ENCODE results near the gene TXK.

The TXK gene

DNA sequence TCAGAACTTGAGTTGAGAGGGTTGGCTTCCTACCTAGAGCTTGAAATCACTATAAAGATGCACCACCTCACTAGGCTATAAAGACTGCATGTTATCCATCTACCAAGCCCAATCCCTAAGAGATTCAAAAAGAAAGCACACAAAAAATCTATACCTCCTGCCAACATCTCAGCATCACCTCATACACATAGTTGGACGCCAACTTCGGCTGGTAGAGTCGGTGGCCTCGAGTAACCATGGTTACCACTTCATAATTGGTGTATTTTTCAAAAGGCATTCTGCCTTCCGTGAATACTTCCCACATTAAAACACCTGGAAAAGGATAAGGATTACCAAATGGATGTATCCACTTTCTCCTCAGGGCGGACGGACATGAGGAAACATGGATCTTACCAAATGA is 4.5 kb upstream of the TXK start:
- in situ Hi-C loops (cut with HindIII; ENCODE audit: low sequenced_read_pairs): no loop called here

GRCh38 chr4:48137846-48138245 is 3.8 kb upstream of the TXK start:
- in situ Hi-C loops (cut with HindIII; ENCODE audit: low sequenced_read_pairs): no loop called here

GRCh38 chr4:48133669-48134068 is 381 bp downstream of the TXK start:
- in situ Hi-C loops (cut with HindIII; ENCODE audit: low sequenced_read_pairs): no loop called here

- in situ Hi-C loops (cut with HindIII; ENCODE audit: low sequenced_read_pairs): no loop called here
Measured at GRCh38 chr4:48131736-48132135, 2.3 kb downstream of the TXK start.

DNA sequence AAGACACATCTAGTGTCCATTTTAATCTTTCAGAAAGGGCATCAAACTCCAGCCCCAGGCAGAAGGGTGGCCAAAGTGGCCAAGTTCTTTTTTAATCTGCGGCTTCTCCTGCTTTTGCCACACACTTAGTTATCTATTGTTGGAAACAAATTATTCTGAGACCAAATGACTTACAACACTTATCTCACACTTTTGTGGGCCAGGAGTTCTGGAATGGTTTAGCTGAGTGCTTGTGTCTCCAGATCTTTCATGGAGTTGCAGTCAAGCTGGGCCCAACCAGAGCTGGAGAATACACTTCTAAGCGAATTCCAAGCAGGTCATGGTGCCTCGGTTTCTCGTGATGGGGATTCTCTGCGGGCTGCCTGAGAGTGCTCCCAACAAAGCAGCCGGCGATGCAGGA is 4.0 kb downstream of the TXK start:
- in situ Hi-C loops (cut with HindIII; ENCODE audit: low sequenced_read_pairs): no loop called here

DNA sequence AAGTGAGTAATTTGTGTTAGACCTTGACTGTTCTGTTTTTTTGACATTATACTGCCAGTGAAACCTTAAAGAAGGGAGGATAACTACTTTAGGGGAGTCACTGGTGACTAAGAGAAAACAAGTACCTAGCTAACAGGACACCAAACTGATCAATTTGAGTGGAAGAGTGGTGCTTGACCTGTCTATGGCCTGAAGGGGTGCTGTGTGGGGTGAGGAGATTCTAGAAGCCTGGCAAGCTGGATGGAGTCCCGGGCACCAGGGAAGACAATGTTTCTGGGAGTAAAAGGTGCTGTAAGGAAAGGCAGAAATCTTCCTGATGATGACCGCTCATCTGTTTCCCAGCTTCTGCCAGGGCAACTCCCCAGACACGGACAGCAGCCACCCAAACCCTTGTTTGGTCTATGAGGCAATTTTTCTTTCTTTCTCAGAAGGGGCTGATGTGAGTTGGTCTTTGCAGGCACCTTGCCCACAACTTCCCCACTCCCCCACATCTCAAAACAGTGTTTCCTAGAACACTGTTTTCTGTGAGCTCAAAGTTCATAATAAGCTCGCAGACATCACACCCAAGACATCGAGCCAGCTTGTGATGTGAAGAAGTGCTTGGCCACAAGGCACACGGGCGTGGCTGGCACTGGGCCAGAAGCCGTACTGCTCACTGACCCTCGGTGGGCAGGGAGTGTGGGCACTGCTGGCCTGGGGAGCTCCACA is 4.6 kb downstream of the TXK start:
- in situ Hi-C loops (cut with HindIII; ENCODE audit: low sequenced_read_pairs): no loop called here

DNA sequence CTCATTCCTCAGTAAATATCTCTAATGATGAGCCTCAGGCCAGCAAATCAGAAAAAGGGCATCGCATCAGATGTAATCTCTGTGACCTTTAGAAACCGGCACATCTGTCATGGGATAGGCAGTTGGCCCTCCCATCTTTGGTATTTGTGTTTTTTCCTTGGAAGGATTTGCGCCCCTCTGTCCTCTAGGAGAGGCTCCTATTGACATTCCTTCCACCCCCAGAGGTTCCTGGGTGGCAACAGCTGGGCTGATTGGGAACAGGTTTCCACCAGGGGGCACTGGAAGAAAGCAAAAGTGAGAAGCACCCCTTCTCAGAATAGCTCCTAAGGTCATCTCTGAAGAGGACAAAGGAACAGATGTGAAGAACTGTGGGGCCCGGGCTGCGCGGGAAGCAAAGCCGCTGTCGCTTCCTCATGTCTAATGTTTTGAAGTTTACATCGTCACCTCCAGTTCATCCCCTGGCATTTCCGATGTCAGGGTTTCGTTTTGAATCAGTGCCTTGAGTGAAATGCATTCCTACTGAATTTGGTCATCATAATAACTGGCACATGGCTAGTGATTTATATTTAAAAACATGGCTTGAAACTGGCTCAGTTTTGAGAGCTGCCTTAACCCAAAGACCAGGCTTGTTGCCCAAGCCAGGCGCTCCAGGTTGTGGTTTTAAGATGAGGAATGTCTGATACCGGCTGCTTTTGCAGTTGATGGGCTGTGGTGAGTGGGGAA is 6.2 kb downstream of the TXK start:
- in situ Hi-C loops (cut with HindIII; ENCODE audit: low sequenced_read_pairs): no loop called here

DNA sequence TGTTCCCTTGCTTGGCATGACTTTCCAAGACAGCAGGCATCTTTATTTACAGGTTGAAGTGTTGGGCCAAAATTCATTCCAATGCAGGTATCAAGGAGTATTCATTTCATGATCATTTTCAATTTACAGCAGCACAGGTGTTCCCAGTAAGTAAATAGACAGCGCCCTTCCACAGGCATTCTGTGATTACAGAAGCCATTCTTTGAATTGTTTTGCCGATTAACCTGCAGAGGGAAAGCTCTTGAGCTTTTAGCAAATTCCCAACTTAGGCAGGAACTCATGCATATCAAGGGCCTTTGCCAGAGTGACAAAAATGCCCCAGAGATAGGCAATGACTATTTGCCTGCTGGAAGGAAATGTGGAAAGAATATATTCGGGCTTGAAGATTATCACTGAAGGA is 6.8 kb downstream of the TXK start:
- in situ Hi-C loops (cut with HindIII; ENCODE audit: low sequenced_read_pairs): no loop called here

DNA sequence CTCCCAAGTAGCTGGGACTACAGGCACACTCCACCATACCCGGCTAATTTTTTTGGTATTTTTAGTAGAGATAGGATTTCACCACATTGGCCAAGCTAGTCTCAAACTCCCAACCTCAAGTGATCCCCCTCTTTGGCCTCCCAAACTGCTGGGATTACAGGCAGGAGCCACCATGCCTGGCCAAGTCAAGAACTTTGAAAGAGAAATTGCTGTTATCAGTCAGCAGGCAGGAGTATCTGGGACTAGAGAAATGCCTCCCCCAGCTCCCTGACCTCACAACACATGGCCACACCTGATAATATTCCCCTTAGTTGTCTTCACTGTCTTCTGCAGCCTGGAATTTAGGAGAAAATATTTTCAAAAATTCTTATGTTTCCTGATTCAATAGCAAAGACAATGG is 7.4 kb downstream of the TXK start:
- in situ Hi-C loops (cut with HindIII; ENCODE audit: low sequenced_read_pairs): no loop called here

DNA sequence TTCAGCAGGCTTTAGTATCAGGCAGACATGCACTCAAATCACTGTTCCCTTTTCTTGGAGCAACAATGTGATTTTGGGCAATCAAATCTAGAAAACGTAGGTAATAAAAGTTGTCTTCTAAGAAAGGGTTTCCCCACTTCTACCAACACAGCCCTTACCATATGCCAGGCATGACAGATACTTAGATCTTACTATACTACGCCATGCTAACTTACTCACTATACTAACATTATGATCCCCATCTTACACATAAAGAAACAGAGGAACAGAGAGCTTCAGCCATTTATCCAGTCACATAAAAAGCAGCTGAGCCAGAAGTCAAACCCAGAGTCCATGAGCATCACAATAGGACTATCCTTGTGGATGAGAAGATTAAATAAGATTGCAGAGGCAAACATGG is 9.2 kb downstream of the TXK start:
- in situ Hi-C loops (cut with HindIII; ENCODE audit: low sequenced_read_pairs): no loop called here

DNA sequence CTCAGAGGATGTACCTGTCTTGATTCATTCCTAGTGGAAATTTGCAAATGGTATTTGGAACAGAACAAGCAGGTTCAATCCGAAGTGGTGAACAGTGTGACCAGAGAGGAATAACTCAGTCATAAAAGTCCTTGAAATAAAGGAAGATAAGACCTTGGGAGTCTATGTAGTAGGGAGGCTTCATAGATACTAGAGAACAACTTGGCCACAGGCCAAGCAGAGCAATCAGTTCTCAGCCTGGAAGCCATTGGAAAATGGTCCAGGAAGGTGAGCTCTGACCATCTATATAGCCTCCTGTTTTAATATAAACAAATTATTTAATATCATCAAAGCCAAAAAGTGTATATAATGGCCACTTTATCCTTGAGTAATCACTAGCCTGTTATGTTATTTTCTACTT is 11.3 kb downstream of the TXK start:
- in situ Hi-C loops (cut with HindIII; ENCODE audit: low sequenced_read_pairs): no loop called here

- in situ Hi-C loops (cut with HindIII; ENCODE audit: low sequenced_read_pairs): no loop called here
Measured at GRCh38 chr4:48121180-48121579, 12.9 kb downstream of the TXK start.

GRCh38 chr4:48120132-48120531 is 13.9 kb downstream of the TXK start:
- in situ Hi-C loops (cut with HindIII; ENCODE audit: low sequenced_read_pairs): no loop called here

DNA sequence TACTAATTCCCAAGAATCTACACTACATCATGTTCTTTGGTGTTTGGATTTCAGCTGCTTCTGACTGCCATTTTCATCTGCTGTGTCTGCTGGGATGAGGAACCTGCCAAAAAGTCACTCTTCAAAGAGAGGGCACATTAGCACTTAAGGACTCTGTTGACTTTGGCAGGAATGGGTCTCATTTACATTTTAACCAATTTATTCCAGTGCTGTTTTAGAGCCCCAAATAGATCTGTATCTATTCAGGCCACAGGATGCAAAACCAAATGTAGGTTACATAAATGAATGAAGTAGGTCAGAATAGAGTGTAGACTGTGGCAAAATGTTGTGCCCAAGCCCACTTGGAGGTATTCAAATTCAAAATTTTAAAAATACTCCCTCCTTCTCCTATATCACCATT is 14.4 kb downstream of the TXK start:
- in situ Hi-C loops (cut with HindIII; ENCODE audit: low sequenced_read_pairs): no loop called here

GRCh38 chr4:48118081-48118480 is 16.0 kb downstream of the TXK start:
- in situ Hi-C loops (cut with HindIII; ENCODE audit: low sequenced_read_pairs): no loop called here

DNA sequence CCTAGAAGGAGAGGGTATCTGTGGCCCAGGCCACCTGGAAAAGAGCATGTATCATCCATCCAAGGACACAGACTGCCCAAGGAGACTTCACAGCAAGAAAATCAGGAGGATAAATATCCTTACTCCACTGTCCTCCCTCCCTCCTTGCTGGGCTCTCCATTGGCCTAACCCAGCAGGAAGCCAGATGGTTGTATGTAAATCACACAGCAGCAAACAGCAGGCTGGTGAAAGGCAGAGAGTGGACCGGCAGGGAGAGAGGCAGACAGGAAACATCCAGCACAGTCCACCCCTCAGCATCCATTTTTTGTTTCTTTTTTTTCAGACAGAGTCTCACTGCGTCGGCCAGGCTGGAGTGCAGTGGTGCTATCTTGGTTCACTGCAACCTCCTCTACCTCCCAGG is 17.5 kb downstream of the TXK start:
- in situ Hi-C loops (cut with HindIII; ENCODE audit: low sequenced_read_pairs): no loop called here

DNA sequence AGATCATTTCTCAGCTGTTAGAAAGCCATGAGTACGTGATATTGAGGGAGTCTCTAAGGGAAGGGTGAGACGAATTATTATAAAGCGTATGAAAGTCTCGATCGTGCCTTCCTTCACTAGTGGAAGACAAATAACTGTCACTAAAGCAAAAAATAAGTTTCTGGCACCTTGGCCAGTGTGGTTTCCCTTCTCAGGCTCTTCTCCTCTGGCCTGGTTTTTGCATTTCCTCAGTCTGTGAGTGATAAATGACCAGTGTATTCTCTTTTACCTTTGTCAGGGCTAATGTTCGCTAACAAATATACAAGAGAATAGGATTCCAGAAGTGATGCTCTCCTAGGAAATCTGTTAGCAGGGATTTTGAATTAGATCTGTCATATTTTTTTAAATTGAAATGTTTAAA is 19.6 kb downstream of the TXK start:
- in situ Hi-C loops (cut with HindIII; ENCODE audit: low sequenced_read_pairs): no loop called here

DNA sequence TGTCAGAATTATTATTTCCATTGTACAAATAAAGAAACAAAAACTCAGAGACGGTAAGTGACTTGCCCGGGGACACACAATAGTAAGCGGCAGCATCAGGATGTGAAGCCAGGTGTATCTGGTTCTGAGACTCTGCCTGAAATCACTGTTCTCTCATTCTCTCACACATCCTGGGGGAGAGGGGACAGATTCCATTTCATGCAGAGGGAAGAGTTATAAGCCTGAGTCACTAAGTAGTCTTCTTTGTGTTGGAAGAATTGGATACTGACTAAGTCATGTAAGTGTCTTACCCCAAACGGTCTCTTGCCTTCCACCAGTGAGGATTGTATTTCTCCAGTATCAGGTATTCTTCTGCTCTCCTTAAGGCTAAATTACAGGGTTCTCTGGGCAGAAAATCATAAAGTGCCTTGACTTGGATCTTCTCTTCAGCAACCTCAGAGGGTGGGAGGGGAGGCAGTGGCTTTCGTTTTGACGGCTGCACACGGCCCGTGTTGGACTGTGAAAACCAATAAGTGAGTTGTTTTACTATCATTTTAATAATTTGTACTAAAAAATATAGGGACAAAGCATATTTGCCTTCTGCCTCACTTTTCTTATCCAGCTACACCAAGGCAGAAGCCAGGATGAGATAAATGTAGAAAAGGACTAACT is 21.9 kb downstream of the TXK start:
- in situ Hi-C loops (cut with HindIII; ENCODE audit: low sequenced_read_pairs): no loop called here

DNA sequence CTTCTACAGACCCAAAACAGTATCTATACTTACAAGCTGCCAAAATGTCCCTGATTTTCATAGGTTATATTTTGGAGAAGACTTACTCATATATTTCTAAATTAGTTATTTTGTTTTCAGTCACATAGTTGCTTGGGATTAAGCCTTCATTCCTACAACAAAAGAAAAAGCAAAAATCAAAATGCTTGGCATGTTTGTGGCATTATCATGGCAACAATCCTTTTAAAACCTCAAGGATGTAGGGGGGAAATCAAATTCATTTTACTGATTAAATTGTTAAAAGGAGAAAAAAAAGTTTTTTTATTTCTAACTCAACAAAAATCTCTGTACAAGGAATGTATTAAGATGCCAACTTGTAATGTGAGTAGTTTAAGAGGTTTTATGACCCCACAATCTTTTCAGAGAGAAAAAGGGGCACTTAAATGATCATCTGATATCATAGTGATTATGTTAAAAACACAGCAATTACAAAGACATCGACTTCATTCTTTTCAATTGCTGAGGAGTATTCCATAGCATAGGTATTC is 23.5 kb downstream of the TXK start:
- in situ Hi-C loops (cut with HindIII; ENCODE audit: low sequenced_read_pairs): no loop called here

- in situ Hi-C loops (cut with HindIII; ENCODE audit: low sequenced_read_pairs): no loop called here
Measured at GRCh38 chr4:48109413-48110263, 24.4 kb downstream of the TXK start.

Measured in DLD1 (cell line).